Liver (tissue), 9 donors: ENCODE measurements around the gene PLAC1. TPM values are rescaled to one million over a fixed set of nuclear protein-coding genes. Genes with fewer than 3 reads are reported as not detected.

Experiments used
- DNase-seq: peaks from one replicate; pipeline ENCODE4 v3.0.0-alpha.2; 2017; ENCODE audit warnings: low spot score
- H3K27ac ChIP-seq, 2 donors: one replicate each; pipeline ENCODE4 v1.7.0; 2013; ENCODE audit warnings: inconsistent platforms in 2 of 2, low read length in 2 of 2, control low read depth in 1 of 2, low read depth in 1 of 2, mild to moderate bottlenecking in 1 of 2
- H3K27me3 ChIP-seq, 4 donors: one replicate each; pipeline versions ENCODE4 v1.6.1 to v1.7.0; 2013; ENCODE audit warnings: low read length in 3 of 4, inconsistent platforms in 1 of 4, mild to moderate bottlenecking in 1 of 4, moderate library complexity in 1 of 4; ENCODE audit not compliant: control insufficient read depth in 4 of 4, insufficient read depth in 4 of 4
- H3K36me3 ChIP-seq, 4 donors: one replicate each; pipeline versions ENCODE4 v1.6.1 to v1.7.0; 2013; ENCODE audit warnings: low read length in 3 of 4, mild to moderate bottlenecking in 3 of 4, low read depth in 1 of 4, moderate library complexity in 1 of 4; ENCODE audit not compliant: control insufficient read depth in 4 of 4, insufficient read depth in 3 of 4
- H3K4me1 ChIP-seq, 4 donors: one replicate each; pipeline versions ENCODE4 v1.6.1 to v1.7.0; 2013; ENCODE audit warnings: low read length in 3 of 4, mild to moderate bottlenecking in 3 of 4, moderate library complexity in 1 of 4; ENCODE audit not compliant: control insufficient read depth in 4 of 4, insufficient read depth in 4 of 4
- H3K4me3 ChIP-seq, 3 donors: one replicate each; pipeline versions ENCODE4 v1.6.1 to v1.7.0; 2013; ENCODE audit warnings: low read length in 3 of 3, control low read depth in 1 of 3, low read depth in 1 of 3, mild to moderate bottlenecking in 1 of 3
- H3K9ac ChIP-seq, 2 donors: one replicate each; pipeline ENCODE4 v1.7.0; 2013; ENCODE audit warnings: low read length in 2 of 2, mild to moderate bottlenecking in 2 of 2, moderate library complexity in 2 of 2, control low read depth in 1 of 2, low read depth in 1 of 2
- H3K9me3 ChIP-seq, 4 donors: one replicate each; pipeline versions ENCODE4 v1.6.1 to v1.7.0; 2013; ENCODE audit warnings: low read length in 3 of 4; ENCODE audit not compliant: control insufficient read depth in 4 of 4
- EGR1 ChIP-seq, 2 donors: IDR thresholded peaks; 2 replicates each; pipeline ENCODE4 v1.6.1; 2016 to 2018; ENCODE audit warnings: antibody characterized with exemption in 2 of 2, low read depth in 2 of 2
- FOXA1 ChIP-seq: IDR thresholded peaks from 2 replicates; pipeline ENCODE4 v1.6.1; 2016; ENCODE audit warnings: antibody characterized with exemption
- FOXA2 ChIP-seq: IDR thresholded peaks from 2 replicates; pipeline ENCODE4 v1.6.1; 2016; ENCODE audit warnings: antibody characterized with exemption
- GABPA ChIP-seq, 2 donors: IDR thresholded peaks in 1 of 2; conservative IDR thresholded peaks in 1 of 2; 2 replicates each; pipeline ENCODE4 v1.6.1; 2016; ENCODE audit warnings: antibody characterized with exemption in 2 of 2, mild to moderate bottlenecking in 1 of 2, moderate library complexity in 1 of 2
- HNF4A ChIP-seq, 2 donors: conservative IDR thresholded peaks; 2 replicates each; pipeline ENCODE4 v1.6.1; 2016; ENCODE audit warnings: antibody characterized with exemption in 2 of 2, mild to moderate bottlenecking in 2 of 2
- HNF4G ChIP-seq: IDR thresholded peaks from 2 replicates; pipeline ENCODE4 v1.6.1; 2016; ENCODE audit warnings: antibody characterized with exemption
- JUND ChIP-seq, 2 donors: IDR thresholded peaks; 2 replicates each; pipeline ENCODE4 v1.6.1; 2016; ENCODE audit warnings: antibody characterized with exemption in 2 of 2
- MAX ChIP-seq: IDR thresholded peaks from 2 replicates; pipeline ENCODE4 v1.6.1; 2016; ENCODE audit warnings: antibody characterized with exemption
- NR2F2 ChIP-seq: IDR thresholded peaks from 2 replicates; pipeline ENCODE4 v1.6.1; 2016; ENCODE audit warnings: antibody characterized with exemption
- RAD21 ChIP-seq, 2 donors: IDR thresholded peaks; 2 replicates each; pipeline ENCODE4 v1.6.1; 2016; ENCODE audit warnings: antibody characterized with exemption in 2 of 2, mild to moderate bottlenecking in 2 of 2
- REST ChIP-seq: IDR thresholded peaks from 2 replicates; pipeline ENCODE4 v1.6.1; 2016; ENCODE audit warnings: antibody characterized with exemption, mild to moderate bottlenecking
- RXRA ChIP-seq, 2 donors: IDR thresholded peaks; 2 replicates each; pipeline ENCODE4 v1.6.1; 2017 to 2018; ENCODE audit warnings: antibody characterized with exemption in 2 of 2, mild to moderate bottlenecking in 1 of 2
- SP1 ChIP-seq: IDR thresholded peaks from 2 replicates; pipeline ENCODE4 v1.6.1; 2018; ENCODE audit warnings: antibody characterized with exemption, mild to moderate bottlenecking
- TAF1 ChIP-seq: conservative IDR thresholded peaks from 2 replicates; pipeline ENCODE4 v1.6.1; 2016; ENCODE audit warnings: antibody characterized with exemption, mild to moderate bottlenecking
- YY1 ChIP-seq: IDR thresholded peaks from 2 replicates; pipeline ENCODE4 v1.6.1; 2016; ENCODE audit warnings: antibody characterized with exemption, mild to moderate bottlenecking
- ZBTB33 ChIP-seq: IDR thresholded peaks from 2 replicates; pipeline ENCODE4 v1.6.1; 2016; ENCODE audit warnings: antibody characterized with exemption
- WGBS: extraction: QIAGEN DNeasy Blood & Tissue Kit; methylation state at CpG from one replicate; pipeline ENCODE4 v1.1.7; 2013; 5-methylcytosine and 5-hydroxymethylcytosine counted together
- polyA plus RNA-seq, 2 donors: library from polyadenylated mRNA; stranded (reverse) in 1 of 2; unstranded in 1 of 2; fragments of 200-250 nt in 1 of 2; fragments of >200 nt in 1 of 2; fragmentation: Nextera tagmentation in 1 of 2; extraction: Ambion mirVana in 1 of 2; gene quantifications; one replicate each; pipeline versions ENCODE4 v1.2.1 to v1.2.3, GENCODE V29; 2013 to 2015
- total RNA-seq, 2 donors: library from RNA; depleted of rRNA; stranded (reverse); fragments of >200 nt; gene quantifications; one replicate each; pipeline ENCODE4 v1.2.3, GENCODE V29; 2014
- TF ChIP-seq, protein P1 (sequence below): fragments of 150-350 bp; IDR thresholded peaks from 2 replicates; pipeline ENCODE4 v1.5.1; 2017; ENCODE audit warnings: improper control_type of control experiment, low read depth, low read length; ENCODE audit not compliant: missing input control
- TF ChIP-seq, protein P2 (sequence below): IDR thresholded peaks from 2 replicates; pipeline ENCODE4 v1.6.1; 2016; ENCODE audit warnings: antibody characterized with exemption
- donor health status: healthy.
- donor health status: healthy.
- donor health status: healthy.
- donor health status: healthy.
- donor health status: healthy.

Gene PLAC1
- total and polyA plus RNA-seq, 4 donors, result not detected

DNA sequence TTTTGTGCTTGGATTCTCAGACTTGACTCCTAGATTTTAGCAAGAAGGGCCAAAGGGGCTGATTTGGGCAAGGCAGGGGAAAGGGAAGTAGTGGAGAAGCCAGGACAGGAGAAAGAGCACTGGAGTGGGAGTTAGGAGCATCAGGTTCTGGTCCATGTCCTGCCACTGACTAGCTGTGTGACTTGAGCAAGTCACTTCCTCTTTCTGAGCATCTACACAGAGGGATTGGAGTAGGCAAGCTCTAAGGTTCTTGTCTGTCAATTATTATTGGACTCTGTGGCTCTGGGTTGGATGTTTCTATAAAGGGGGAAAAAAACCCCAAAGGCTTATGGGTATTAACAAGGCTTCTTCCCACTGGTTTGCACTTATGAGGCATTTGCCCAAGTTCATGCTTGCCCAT is 24.4 kb downstream of the PLAC1 start:
- H3K36me3 ChIP-seq, result no peaks in the 10 kb centered on the region
- no peak for DNase-seq
- H3K4me3 ChIP-seq, result no peak overlapping the region
- TF ChIP-seq FOXA2, result no peak
- peaks cover 0 to 3% (median 0%) of the 10 kb centered on the region in 4 donors for H3K27me3 ChIP-seq
- no peaks in the 10 kb centered on the region for H3K9me3 ChIP-seq
- H3K9ac ChIP-seq, result no peak overlapping the region
- H3K27ac ChIP-seq, result no peak overlapping the region
- H3K4me1 ChIP-seq, result no peaks in the 10 kb centered on the region

DNA sequence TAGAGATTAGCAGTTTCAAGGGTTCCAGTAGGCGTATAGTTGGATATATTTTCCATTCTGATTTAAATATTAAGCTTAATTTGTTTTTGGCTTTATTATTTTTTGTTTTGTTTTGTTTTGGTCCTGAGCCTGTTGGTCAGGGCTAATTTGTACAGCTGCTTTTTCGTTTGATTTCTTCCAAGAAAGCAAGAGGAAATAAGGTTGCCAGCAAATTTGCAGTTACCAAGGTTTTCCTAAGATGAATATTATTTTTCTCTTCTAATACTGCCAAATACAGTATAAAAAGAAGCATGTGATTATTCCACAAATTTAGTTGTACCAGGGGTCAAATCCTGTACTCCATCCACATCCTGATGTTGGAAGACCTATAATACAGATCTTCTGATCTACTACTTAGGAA is 24.9 kb downstream of the PLAC1 start:
- no peak for TF ChIP-seq TAF1
- no peak for TF ChIP-seq EGR1 (IDR thresholded peaks at IDR 0.05; ENCODE audit: low read depth in 2 of 2)
- H3K27me3 ChIP-seq, result peaks cover 0 to 3% (median 0%) of the 10 kb centered on the region in 4 donors
- H3K4me3 ChIP-seq, result no peak overlapping the region
- no peak for DNase-seq
- no peaks in the 10 kb centered on the region for H3K36me3 ChIP-seq
- H3K27ac ChIP-seq, result no peak overlapping the region
- WGBS, result 57% methylated on average over 2 of the region's 2 CpGs
- no peak overlapping the region for H3K9ac ChIP-seq
- H3K4me1 ChIP-seq, result no peaks in the 10 kb centered on the region
- no peaks in the 10 kb centered on the region for H3K9me3 ChIP-seq

DNA sequence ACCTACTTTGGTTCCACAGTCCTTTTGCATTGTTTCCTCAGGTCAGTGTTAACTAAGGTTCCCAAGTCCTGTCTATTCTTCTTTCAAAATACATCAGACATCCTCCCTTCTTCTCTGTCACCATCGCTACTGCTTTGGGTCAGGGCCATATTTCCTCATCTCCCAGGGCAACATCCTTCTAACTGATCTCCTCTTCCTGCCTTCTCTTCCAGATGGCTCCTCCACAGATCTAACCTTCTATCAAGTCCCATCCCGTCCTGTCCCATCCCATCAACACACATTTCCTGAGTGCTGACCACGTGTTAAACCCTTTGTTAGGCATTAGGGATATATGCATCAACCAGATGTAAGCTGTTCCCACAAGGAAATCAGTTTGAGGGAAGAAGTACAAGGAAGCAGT is 25.9 kb downstream of the PLAC1 start:
- TF ChIP-seq REST (no peak), EGR1 (IDR thresholded peaks at IDR 0.05; ENCODE audit: low read depth in 2 of 2) (no peak), RAD21 (IDR thresholded peaks at IDR 0.05) (no peak), GABPA (IDR thresholded peaks at IDR 0.05 in 1 of 2, conservative IDR thresholded peaks at IDR 0.05 in 1 of 2) (no peak), YY1 (no peak), JUND (IDR thresholded peaks at IDR 0.05) (no peak), HNF4A (conservative IDR thresholded peaks at IDR 0.05) (no peak), ZBTB33 (no peak), SP1 (no peak), RXRA (IDR thresholded peaks at IDR 0.05) (no peak), MAX (no peak), NR2F2 (no peak), TAF1 (no peak), FOXA1 (no peak), HNF4G (no peak), FOXA2 (no peak)
- TF ChIP-seq, protein P1, sequence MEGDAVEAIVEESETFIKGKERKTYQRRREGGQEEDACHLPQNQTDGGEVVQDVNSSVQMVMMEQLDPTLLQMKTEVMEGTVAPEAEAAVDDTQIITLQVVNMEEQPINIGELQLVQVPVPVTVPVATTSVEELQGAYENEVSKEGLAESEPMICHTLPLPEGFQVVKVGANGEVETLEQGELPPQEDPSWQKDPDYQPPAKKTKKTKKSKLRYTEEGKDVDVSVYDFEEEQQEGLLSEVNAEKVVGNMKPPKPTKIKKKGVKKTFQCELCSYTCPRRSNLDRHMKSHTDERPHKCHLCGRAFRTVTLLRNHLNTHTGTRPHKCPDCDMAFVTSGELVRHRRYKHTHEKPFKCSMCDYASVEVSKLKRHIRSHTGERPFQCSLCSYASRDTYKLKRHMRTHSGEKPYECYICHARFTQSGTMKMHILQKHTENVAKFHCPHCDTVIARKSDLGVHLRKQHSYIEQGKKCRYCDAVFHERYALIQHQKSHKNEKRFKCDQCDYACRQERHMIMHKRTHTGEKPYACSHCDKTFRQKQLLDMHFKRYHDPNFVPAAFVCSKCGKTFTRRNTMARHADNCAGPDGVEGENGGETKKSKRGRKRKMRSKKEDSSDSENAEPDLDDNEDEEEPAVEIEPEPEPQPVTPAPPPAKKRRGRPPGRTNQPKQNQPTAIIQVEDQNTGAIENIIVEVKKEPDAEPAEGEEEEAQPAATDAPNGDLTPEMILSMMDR, result no peak
- TF ChIP-seq, protein P2, sequence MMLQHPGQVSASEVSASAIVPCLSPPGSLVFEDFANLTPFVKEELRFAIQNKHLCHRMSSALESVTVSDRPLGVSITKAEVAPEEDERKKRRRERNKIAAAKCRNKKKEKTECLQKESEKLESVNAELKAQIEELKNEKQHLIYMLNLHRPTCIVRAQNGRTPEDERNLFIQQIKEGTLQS, result no peak
- no peak for DNase-seq
- Histone ChIP-seq H3K36me3 (no peaks in the 10 kb centered on the region), H3K27ac (no peak overlapping the region), H3K4me1 (no peaks in the 10 kb centered on the region), H3K9me3 (no peaks in the 10 kb centered on the region), H3K4me3 (no peak overlapping the region), H3K27me3 (peaks cover 0 to 3% (median 0%) of the 10 kb centered on the region in 4 donors), H3K9ac (no peak overlapping the region)
- 74% methylated on average over 3 of the region's 3 CpGs for WGBS
